HG02642 (cell line): ENCODE data around the gene PKN1.
"Not testable (repeated sequence)": the region's sequence is repeated elsewhere in the genome, so short reads cannot be mapped to it uniquely, and the experiment has no call there.

Experiments
- ATAC-seq: cut with Tn5 transposase; IDR thresholded peaks from one replicate; pipeline ENCODE4 v1.9.1; 2021; ENCODE audit warnings: mild to moderate bottlenecking; ENCODE audit not compliant: unreplicated experiment, poor library complexity

The PKN1 gene

DNA sequence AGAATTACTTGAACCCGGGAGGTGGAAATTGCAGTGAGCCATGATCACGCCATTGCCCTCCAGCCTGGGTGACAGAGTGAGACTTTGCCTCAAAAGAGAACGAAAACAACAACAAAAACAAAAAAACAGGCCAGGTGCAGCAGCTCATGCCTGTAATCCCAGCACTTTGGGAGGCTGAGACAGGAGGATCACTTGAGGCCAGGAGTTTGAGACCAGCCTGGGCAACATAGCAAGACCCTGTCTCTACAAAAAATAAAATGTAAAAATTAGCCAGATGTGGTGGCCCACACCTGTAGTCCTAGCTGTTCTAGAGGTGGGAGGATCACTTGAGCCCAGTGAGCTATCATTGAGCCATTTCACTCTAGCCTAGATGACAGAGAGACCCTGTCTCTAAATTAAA, 19.2 kb downstream of the PKN1 start:
- not testable (repeated sequence) for ATAC-seq

DNA sequence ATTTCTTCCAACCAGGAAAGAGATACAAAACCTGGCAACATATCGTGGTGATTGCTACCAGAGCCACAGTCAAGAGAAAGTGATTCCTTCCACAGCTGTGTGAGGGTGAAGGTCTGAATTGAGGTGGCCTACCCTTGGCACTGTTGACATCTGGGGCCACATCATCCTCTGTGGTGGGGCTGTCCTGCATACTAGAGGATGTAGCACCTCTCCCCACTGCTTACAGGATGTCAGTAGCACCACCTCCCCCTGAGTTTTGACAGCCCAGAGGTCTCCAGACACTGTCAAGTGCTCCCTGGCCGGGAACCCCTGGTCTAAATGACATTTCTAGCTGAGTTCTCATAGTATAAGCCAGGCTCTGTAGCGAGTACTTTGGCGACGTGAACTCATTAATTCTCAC, 26.6 kb downstream of the PKN1 start:
- no peak for ATAC-seq

- no peak for ATAC-seq
Observed at GRCh38 chr19:14460935-14461334, 27.8 kb downstream of the PKN1 start.

- not testable (repeated sequence) for ATAC-seq
Observed at GRCh38 chr19:14462401-14462800, 29.3 kb downstream of the PKN1 start.

GRCh38 chr19:14463747-14464146, 30.6 kb downstream of the PKN1 start:
- ATAC-seq, result no peak

DNA sequence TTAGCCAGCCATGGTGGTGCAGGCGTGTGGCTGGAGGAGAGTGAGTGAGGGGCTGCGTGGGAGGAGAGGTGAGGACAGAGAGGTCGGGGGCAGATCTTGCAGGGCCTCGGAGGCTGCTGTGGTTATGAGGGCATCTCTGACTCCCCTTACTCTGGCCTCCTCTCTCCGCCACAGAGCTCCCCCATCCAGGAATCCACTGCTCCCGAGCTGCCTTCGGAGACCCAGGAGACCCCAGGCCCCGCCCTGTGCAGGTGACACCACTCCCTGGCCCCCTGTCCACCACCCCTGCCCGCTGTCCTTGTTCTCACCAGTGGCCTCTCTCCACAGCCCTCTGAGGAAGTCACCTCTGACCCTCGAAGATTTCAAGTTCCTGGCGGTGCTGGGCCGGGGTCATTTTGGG, 34.3 kb downstream of the PKN1 start:
- no peak for ATAC-seq

- no peak for ATAC-seq
Observed at GRCh38 chr19:14467816-14468215, 34.7 kb downstream of the PKN1 start.

DNA sequence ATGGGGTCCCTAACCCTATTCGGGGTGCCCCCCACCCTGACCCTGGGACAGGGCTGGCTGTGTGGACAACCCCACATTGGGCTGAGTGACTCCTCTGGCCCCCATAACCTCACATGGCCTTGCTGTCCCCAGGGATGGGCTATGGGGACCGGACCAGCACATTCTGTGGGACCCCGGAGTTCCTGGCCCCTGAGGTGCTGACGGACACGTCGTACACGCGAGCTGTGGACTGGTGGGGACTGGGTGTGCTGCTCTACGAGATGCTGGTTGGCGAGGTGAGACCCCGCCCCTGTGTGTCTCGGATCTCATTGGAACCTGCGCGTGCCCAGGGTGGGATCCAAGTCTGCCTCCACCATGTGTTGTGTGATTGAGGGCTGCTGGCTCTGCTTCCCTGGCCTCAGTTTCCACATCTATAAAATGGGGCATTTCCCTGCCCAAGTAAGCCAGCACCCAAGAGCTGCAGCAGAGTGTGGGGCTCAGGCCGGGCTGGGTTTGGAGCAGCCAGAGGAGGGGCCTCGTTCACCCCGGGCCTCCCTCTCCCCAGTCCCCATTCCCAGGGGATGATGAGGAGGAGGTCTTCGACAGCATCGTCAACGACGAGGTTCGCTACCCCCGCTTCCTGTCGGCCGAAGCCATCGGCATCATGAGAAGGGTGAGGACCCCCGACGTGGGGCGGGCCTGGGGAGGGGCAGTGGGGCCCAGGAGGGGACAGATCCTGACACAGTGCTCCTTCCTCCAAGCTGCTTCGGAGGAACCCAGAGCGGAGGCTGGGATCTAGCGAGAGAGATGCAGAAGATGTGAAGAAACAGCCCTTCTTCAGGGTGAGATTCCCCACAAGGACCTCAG, 37.1 kb downstream of the PKN1 start:
- no peak for ATAC-seq

- no peak for ATAC-seq
Observed at GRCh38 chr19:14471436-14472187, 38.5 kb downstream of the PKN1 start.

DNA sequence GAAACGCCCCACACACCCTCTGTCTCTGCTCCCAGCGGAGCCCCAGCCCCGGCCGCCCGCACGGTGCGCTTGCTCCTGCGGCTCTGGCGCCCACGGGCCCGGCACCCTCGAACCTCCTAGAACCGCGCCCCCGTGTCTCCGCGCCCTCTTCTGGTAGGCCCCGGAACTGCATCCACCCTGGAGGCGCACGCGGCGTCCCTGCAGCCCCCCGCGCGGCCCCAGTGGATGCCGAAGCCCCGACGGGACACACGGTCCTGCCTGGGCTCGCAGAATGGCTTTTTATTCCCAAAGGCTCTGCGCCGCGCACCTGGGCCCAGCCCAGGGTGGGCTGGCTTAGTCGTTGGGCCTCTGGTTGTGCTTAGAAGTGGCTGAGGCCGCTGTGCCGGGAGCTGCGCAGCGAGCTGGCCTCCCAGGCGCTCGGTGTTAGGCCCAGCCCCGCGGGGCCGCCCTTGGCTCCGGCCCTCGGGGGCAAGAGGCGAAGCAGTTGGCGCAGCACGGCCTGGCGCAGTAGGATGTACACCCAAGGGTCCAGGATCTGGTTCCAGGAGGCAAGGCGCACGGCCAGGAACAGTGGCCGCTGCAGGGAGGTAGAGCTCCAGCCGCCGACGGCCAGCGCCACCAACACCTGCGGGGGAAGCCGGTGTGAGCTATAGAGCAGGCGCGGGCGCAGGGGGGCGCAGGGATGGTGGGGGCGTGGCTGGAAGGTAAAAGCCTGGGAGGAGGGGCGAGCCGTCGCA, 39.3 kb downstream of the PKN1 start:
- no peak for ATAC-seq

DNA sequence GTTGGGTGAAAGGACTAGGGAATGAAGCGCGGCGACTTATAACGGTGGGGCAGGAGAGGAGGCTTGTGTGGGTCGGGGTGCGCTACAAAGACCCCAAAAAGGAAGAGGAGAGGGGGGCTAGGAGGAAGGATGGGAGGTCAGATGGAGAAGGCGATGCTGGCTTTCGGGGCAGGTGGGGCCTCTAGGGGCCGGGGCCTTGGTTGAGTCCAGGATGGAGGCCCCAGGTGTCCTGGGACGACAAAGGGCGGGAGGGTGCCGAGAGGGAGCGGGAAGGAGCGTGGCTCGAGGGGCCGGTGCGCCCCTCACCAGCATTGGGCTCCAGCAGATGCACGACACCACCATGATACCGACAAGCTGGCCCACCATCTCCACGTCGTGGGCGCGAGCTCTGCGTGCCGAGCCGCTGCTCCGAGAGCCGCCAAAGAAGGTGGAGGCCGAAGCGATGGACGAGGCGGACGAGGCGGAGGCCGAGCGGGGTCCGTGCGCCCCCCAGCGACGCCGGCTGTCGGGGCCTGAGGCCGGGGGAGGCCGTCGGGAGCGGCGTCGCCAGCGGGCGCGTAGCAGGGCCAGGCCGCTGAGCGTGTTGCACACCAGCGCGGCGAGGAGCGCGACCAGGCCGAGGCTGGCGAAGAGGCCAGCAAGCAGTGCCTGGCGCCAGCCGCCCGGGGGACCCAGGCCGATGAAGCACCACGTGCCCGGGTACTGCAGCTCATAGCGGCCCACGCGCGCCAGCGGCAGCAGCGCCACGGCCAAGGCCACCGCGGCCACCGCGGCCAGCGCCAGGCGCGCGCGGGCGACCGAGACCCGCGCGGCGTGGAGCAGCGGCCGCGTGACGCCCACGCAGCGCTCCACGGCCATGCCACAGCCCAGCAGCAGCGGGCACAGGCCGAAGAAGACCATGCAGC, 40.2 kb downstream of the PKN1 start:
- no peak for ATAC-seq

GRCh38 chr19:14473978-14474578, 41.0 kb downstream of the PKN1 start:
- ATAC-seq, result no peak

GRCh38 chr19:14474827-14475226, 41.7 kb downstream of the PKN1 start:
- ATAC-seq, result no peak

GRCh38 chr19:14475251-14476073, 42.4 kb downstream of the PKN1 start, which contains the start of gene PTGER1:
Gene PTGER1, minus strand, starts transcription at chr19:14475354. Its CDS starts 1,034 bp downstream, at chr19:14474320.
- ATAC-seq, result no peak

DNA sequence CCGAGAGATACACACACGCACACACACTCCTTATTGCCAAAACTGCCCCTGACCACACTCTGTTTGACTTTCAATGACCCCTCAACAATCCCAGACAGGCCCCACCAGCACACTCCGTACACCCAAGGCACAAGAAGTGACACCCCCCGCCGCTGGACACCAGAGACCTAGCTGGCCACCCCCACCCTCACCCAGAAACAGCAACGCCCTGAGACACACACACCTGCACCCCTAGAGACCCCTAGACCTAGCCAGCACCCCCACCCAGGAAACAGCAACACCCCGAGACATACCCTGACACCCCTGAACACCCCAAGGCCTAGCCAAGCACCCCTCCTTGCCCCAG, 43.2 kb downstream of the PKN1 start:
- no peak for ATAC-seq

DNA sequence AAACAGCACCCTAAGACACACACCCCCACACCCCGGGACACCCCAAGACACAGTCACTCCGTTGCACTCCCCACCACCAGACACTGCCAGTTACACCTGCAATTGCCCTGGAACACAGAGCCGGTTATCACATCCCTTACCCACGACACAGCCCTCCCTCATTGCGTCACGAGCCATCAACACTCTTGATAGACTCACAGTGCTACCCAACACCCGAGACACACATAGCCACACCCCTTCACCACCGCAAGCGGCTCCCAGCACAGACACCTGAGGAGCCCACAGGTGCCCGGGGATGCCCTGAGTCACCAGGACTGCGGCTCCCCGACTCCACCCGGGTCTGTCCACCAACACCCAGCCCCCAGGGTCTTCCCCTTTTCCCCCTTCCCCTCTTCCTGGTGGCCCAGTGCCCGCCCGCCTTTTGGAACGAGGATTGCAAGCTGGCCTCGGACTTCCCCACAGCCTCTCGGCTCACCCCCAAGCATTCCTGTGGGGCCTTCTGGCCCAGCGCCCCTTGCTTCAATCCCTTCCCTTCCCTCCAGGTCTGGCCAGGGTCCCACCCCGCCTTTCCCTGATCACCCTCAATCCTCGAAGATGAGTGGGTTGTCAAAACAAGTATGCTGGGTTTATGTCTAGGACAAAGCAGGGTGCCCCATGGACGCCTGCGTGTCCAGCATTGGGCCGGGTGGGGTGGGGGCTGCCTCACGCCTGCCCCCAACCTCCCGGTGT, 43.7 kb downstream of the PKN1 start:
- ATAC-seq, result no peak

DNA sequence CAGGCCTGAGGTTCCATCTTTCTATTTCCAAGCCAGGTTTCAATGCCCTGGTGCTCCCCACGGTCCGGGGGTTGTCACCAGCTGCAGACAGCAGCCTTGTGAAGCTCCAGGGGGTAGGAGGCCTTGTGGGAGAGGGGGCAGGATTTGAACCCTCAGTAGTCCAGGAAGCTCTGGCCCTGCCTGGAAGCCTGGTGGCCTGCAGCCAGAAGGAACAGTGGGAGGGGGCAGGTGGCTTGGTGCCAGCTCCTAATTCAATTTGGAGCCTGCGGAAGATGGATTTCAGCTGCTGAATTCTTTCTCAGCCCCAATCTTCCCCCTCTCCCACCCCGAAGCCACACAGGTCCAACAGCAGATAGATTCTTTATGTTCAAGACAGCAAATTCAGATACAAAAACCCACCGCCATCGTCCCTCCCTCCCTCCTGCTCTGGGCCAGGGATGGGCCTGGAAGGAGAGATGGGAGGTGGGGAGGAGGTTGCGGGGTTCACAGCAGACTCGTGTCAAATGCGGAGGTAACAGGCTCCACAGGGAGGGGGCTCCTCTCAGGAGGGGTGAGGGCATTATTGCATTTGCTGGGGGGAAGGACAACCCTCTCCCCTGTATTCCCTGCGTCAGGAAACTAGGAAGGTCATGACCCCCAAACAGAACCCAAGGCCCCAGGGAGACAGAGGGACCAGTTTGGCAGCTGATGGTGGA, 44.5 kb downstream of the PKN1 start:
- no peak for ATAC-seq
